ENCODE results near the gene CATSPERZ. TPM values are rescaled to one million over a fixed set of nuclear protein-coding genes. Genes with fewer than 3 reads are reported as not detected.

The CATSPERZ gene
- total and polyA plus RNA-seq, 9 of the 15 experiments (the other 6 are each of a cell fraction or from before 2014, with no cell fraction given) = 0.86 to 8.5 (median 3.5) TPM

DNA sequence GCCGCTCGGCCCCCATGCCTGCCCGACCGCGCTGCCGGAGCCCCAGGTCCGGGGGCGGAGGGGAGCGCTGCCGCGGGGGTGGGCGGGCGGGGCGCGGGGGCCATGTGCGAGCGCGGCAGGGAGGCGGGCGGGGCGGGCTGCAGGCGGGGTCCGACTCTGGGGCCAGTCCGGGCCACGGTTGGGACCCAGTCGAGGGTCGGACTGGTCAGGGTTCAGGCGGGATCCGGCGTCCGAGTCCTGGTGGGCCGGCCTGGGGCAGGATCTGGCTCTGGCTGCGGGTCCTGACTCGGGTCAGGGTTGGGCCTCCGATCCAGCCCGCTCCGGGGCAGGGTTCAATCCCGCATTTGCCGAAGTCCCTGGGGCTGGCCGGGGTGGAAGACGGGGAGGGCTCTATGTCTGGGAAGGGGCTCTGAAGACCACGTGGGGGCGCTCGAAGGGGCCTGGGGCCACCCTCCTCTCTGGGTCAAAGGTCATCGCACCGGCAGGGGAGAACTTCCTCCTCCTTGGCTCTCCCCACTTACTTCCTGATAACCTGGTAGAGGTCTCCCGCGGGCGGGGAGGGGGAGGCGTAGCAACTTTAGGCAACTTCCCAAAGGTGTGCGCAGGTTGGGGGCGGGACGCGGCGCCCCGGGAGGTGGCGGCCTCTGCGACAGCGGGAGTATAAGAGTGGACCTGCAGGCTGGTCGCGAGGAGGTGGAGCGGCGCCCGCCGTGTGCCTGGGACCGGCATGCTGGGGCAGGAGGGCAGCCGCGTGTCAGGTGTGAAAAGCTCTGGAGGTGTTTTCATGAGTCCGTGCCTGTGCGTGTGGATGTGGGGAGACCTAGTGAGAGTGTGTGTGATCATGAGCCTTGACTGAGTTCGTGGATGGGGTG is 5.8 kb downstream of the CATSPERZ start (continued):
- TF ChIP-seq TBL1XR1 (IDR thresholded peaks at IDR 0.05; ENCODE audit: low read length in 2 of 2) = peak in 1 of 2 experiments; percentile 35; a peak in 1 of 4 replicates
- no peak for TF ChIP-seq CBX8 (IDR thresholded peaks at IDR 0.05; ENCODE audit: borderline replicate concordance, extremely low read depth, low read depth, low read length, poor library complexity, severe bottlenecking)
- TF ChIP-seq C11orf30 (IDR thresholded peaks at IDR 0.05; ENCODE audit: low read depth) = no peak
- TF ChIP-seq HDAC1 (IDR thresholded peaks at IDR 0.05) = peak in 1 of 2 experiments; percentile 76; a peak in 2 of 4 replicates
- TF ChIP-seq, protein P1, sequence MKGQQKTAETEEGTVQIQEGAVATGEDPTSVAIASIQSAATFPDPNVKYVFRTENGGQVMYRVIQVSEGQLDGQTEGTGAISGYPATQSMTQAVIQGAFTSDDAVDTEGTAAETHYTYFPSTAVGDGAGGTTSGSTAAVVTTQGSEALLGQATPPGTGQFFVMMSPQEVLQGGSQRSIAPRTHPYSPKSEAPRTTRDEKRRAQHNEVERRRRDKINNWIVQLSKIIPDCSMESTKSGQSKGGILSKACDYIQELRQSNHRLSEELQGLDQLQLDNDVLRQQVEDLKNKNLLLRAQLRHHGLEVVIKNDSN (CRISPR knock-in tag; IDR thresholded peaks at IDR 0.05) = peak; percentile 79
- TF ChIP-seq ZNF347 (CRISPR knock-in tag; IDR thresholded peaks at IDR 0.05; ENCODE audit: low read depth) = no peak
- no peak for TF ChIP-seq SAFB2 (IDR thresholded peaks at IDR 0.05; ENCODE audit: borderline replicate concordance, low read depth, low read length, severe bottlenecking)
- TF ChIP-seq RBFOX2 (IDR thresholded peaks at IDR 0.05; ENCODE audit: low read depth, low read length) = peak; percentile 83
- TF ChIP-seq LCOR (CRISPR knock-in tag; IDR thresholded peaks at IDR 0.05) = no peak; the same call in 1 of the 2 replicates
- TF ChIP-seq MTA2 (IDR thresholded peaks at IDR 0.05; ENCODE audit: low read depth) = 0 out of 2 replicates have a peak, but pooled peaks have one; percentile 17
- no peak for TF ChIP-seq BACH1 (tag; IDR thresholded peaks at IDR 0.05)
- TF ChIP-seq, protein P2, sequence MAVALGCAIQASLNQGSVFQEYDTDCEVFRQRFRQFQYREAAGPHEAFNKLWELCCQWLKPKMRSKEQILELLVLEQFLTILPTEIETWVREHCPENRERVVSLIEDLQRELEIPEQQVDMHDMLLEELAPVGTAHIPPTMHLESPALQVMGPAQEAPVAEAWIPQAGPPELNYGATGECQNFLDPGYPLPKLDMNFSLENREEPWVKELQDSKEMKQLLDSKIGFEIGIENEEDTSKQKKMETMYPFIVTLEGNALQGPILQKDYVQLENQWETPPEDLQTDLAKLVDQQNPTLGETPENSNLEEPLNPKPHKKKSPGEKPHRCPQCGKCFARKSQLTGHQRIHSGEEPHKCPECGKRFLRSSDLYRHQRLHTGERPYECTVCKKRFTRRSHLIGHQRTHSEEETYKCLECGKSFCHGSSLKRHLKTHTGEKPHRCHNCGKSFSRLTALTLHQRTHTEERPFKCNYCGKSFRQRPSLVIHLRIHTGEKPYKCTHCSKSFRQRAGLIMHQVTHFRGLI (CRISPR knock-in tag; IDR thresholded peaks at IDR 0.05) = no peak
- TF ChIP-seq ETV6 (IDR thresholded peaks at IDR 0.05; ENCODE audit: borderline replicate concordance in 1 of 2, low read depth in 2 of 2, low read length in 1 of 2) = peak in 1 of 2 experiments; percentile 41; a peak in 1 of 4 replicates
- no peak for TF ChIP-seq ETV6 (CRISPR knock-in tag; IDR thresholded peaks at IDR 0.05; ENCODE audit: borderline replicate concordance)
- TF ChIP-seq STAT6 (CRISPR knock-in tag; IDR thresholded peaks at IDR 0.05) = no peak
- 0 out of 2 replicates have a peak, but pooled peaks have one; percentile 24 for TF ChIP-seq ZNF766 (CRISPR knock-in tag; conservative IDR thresholded peaks at IDR 0.05)
- 0 out of 2 replicates have a peak, but pooled peaks have one; percentile 5 for TF ChIP-seq CREB1 (IDR thresholded peaks at IDR 0.05)
- TF ChIP-seq CREB1 (CRISPR knock-in tag; IDR thresholded peaks at IDR 0.05) = no peak
- no peak for TF ChIP-seq ZNF668 (CRISPR knock-in tag; IDR thresholded peaks at IDR 0.05)
- TF ChIP-seq SRSF7 (optimal IDR thresholded peaks at IDR 0.05; ENCODE audit: low read depth, low read length) = no peak
- TF ChIP-seq NR2C2 (CRISPR knock-in tag; IDR thresholded peaks at IDR 0.05) = peak; percentile 97
- peak; percentile 99 for TF ChIP-seq NR2C2 (tag; IDR thresholded peaks at IDR 0.05)
- TF ChIP-seq GABPA (tag; conservative IDR thresholded peaks at IDR 0.05; ENCODE audit: low read depth) = peak; percentile 65; the same call in 1 of the 2 replicates
